Left renal cortex interstitium (tissue), 4 donors: Measurements from ENCODE around the gene SPIC. TPM values are rescaled to one million over a fixed set of nuclear protein-coding genes. Genes with fewer than 3 reads are reported as not detected.

Experiments used
- DNase-seq, 4 donors: peaks; one replicate each; pipeline ENCODE4 v3.0.0-alpha.2; 2013; ENCODE audit warnings: low read depth in 4 of 4, low spot score in 2 of 4, missing footprints in 1 of 4
- polyA plus RNA-seq, 4 donors: library from polyadenylated mRNA; unstranded; fragments of 120-200 nt; gene quantifications; one replicate each; pipeline ENCODE4 v1.2.1, GENCODE V29; 2013; ENCODE audit not compliant: insufficient read length in 4 of 4

Gene SPIC
- polyA plus RNA-seq, 4 donors = not detected

GRCh38 chr12:101527682-101528081 is 52.5 kb downstream of the SPIC start:
- no peak for DNase-seq

- no peak for DNase-seq
Observed at GRCh38 chr12:101536069-101536674, 61.0 kb downstream of the SPIC start.

Other genes with a start within 250 kb of the SPIC start
- gene UTP20, start 195.2 kb upstream of the SPIC start, polyA plus RNA-seq = 10 to 100 TPM; 16.7 to 18.9 (median 17.6) TPM
- 100 to 1,000 TPM; 118 to 160 (median 133) TPM for gene ARL1, start 67.6 kb upstream of the SPIC start, polyA plus RNA-seq
- gene MYBPC1, start 119.6 kb downstream of the SPIC start, polyA plus RNA-seq = under 1 TPM in 1 of 4 donors, not detected in 3; 0.33 TPM
- 10 to 100 TPM; 38.5 to 45.5 (median 43.3) TPM for gene CHPT1, start 222.3 kb downstream of the SPIC start, polyA plus RNA-seq